OCI-LY1 (cell line): Measurements from ENCODE around the gene DGKA.

Experiments
- H2AFZ ChIP-seq: fragments of 200-600 bp; sonication (generic), shearing (Covaris generic); 2 replicates; pipeline ENCODE4 v1.6.0; 2014; ENCODE audit warnings: antibody characterized with exemption, mild to moderate bottlenecking, low read length
- H3F3A ChIP-seq: fragments of 200-600 bp; sonication (generic), shearing (Covaris generic); 2 replicates; pipeline ENCODE4 v1.6.0; 2014; ENCODE audit warnings: mild to moderate bottlenecking, antibody characterized with exemption, low read length, moderate library complexity; ENCODE audit not compliant: insufficient read depth
- H3K27ac ChIP-seq: fragments of 200-600 bp; sonication (generic); 2 replicates; pipeline ENCODE4 v1.5.1; 2014; ENCODE audit warnings: low read length, mixed run types, mild to moderate bottlenecking, low read depth; ENCODE audit not compliant: poor library complexity, severe bottlenecking
- H3K27me3 ChIP-seq: fragments of 200-600 bp; sonication (generic); 2 replicates; pipeline ENCODE4 v1.6.0; 2014; ENCODE audit warnings: antibody characterized with exemption, mild to moderate bottlenecking, low read length, moderate library complexity; ENCODE audit not compliant: insufficient read depth
- H3K36me3 ChIP-seq: fragments of 200-600 bp; sonication (generic); 2 replicates; pipeline ENCODE4 v1.6.1; 2014; ENCODE audit warnings: mild to moderate bottlenecking, antibody characterized with exemption, low read length, moderate library complexity, mixed read lengths; ENCODE audit not compliant: insufficient read depth
- H3K4me1 ChIP-seq: fragments of 200-600 bp; sonication (generic); 2 replicates; pipeline ENCODE4 v1.5.1; 2014; ENCODE audit warnings: mild to moderate bottlenecking, low read length, moderate library complexity; ENCODE audit not compliant: insufficient read depth, severe bottlenecking
- H3K4me2 ChIP-seq: fragments of 200-600 bp; sonication (generic), shearing (Covaris generic); 2 replicates; pipeline ENCODE4 v1.6.1; 2014; ENCODE audit warnings: low read length
- H3K4me3 ChIP-seq: fragments of 200-600 bp; sonication (generic); 2 replicates; pipeline ENCODE4 v1.5.1; 2014; ENCODE audit warnings: low read length, low read depth, mild to moderate bottlenecking, mixed read lengths; ENCODE audit not compliant: poor library complexity, severe bottlenecking
- H3K79me2 ChIP-seq: fragments of 200-600 bp; shearing (Covaris generic); 2 replicates; pipeline ENCODE4 v1.6.1; 2016; ENCODE audit warnings: mixed run types, low read length, mixed read lengths; ENCODE audit not compliant: insufficient read depth
- H3K9ac ChIP-seq: fragments of 200-600 bp; sonication (generic), shearing (Covaris generic); 2 replicates; pipeline ENCODE4 v1.6.1; 2014; ENCODE audit warnings: mild to moderate bottlenecking, low read length, mixed read lengths
- H3K9me2 ChIP-seq: fragments of 200-600 bp; sonication (generic), shearing (Covaris generic); 2 replicates; pipeline ENCODE4 v1.6.1; 2014; ENCODE audit warnings: low read depth, mild to moderate bottlenecking, low read length, mixed read lengths
- H3K9me3 ChIP-seq: fragments of 200-600 bp; shearing (Covaris generic); 2 replicates; pipeline ENCODE4 v1.6.1; 2014; ENCODE audit warnings: low read length, mixed read lengths
- H4K20me1 ChIP-seq: fragments of 200-600 bp; sonication (generic), shearing (Covaris generic); 2 replicates; pipeline ENCODE4 v1.6.0; 2016; ENCODE audit warnings: mild to moderate bottlenecking, low read length; ENCODE audit not compliant: insufficient read depth
- EZH2 ChIP-seq: fragments of 200-600 bp; sonication (generic), shearing (Covaris generic); IDR thresholded peaks from 2 replicates; pipeline ENCODE4 v1.8.0; 2017; ENCODE audit warnings: borderline replicate concordance, mixed run types, mild to moderate bottlenecking, antibody characterized with exemption, low read length, moderate library complexity, mixed read lengths
- TF ChIP-seq, protein P1 (sequence below): fragments of 200-600 bp; sonication (generic), shearing (Covaris generic); IDR thresholded peaks from 2 replicates; pipeline ENCODE4 v1.5.1; 2017; ENCODE audit warnings: mild to moderate bottlenecking, antibody characterized with exemption, low read length, moderate library complexity, mixed read lengths

DGKA gene

DNA sequence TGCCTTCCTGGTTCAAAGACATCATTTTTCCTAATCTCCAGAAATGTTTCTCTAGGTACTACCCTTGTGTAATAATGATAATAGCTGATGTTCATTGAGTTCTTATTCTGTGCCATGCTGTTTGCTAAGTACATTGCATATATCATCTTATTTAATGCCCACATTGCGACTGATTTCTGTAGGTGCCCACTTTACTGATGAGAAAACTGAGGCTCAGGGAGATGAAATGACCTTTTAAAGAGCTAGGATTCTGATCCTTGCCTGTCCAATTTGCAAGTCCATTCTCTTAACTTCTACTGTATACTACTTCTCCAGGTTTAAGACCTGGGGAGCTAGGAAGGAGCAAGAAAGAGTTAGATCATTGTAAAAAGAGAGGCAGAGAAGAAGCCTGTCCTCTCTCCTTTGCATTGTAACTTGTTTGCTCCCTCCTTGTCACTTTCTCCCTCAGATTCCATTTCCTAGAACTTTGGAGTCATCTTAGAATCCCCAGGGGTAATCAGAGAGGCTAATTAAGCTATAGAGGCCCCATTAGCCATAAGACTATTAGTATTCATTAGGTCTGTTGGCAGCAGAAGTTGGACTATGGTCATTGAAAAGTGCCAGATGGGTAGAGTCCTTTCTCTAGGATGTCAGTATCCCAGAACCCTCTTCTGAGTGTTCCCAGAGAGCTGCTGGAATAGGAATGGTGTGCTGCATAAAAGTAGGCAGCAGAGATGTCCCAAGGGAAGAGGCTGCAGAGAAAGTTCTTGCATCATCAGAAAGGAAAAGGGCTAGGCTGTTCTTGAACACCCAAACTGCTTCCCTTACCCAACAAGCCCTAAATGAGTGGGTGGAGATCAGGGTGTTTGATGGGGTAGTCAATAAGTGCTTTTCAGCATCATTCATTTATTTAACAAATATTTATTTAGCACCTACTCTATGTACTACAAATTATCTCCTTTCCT, 3.1 kb downstream of the DGKA start:
- Histone ChIP-seq H3K36me3 (peaks cover 58% of the 10 kb centered on the region), H4K20me1 (no peaks in the 10 kb centered on the region), H3K79me2 (peaks cover 20% of the 10 kb centered on the region), H3K9me2 (no peaks in the 10 kb centered on the region), H3F3A (peaks cover 9% of the 10 kb centered on the region), H3K9ac (peak overlapping the region; percentile 99; the same call in 1 of the 2 replicates), H3K27ac (peak overlapping the region; percentile 100), H3K4me1 (peaks cover 40% of the 10 kb centered on the region), H2AFZ (no peak overlapping the region), H3K27me3 (no peaks in the 10 kb centered on the region), H3K4me2 (peak overlapping the region; percentile 93), H3K4me3 (peak overlapping the region; percentile 95), H3K9me3 (no peaks in the 10 kb centered on the region)
- no peak for TF ChIP-seq EZH2
- TF ChIP-seq, protein P1, sequence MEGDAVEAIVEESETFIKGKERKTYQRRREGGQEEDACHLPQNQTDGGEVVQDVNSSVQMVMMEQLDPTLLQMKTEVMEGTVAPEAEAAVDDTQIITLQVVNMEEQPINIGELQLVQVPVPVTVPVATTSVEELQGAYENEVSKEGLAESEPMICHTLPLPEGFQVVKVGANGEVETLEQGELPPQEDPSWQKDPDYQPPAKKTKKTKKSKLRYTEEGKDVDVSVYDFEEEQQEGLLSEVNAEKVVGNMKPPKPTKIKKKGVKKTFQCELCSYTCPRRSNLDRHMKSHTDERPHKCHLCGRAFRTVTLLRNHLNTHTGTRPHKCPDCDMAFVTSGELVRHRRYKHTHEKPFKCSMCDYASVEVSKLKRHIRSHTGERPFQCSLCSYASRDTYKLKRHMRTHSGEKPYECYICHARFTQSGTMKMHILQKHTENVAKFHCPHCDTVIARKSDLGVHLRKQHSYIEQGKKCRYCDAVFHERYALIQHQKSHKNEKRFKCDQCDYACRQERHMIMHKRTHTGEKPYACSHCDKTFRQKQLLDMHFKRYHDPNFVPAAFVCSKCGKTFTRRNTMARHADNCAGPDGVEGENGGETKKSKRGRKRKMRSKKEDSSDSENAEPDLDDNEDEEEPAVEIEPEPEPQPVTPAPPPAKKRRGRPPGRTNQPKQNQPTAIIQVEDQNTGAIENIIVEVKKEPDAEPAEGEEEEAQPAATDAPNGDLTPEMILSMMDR, result no peak

- Histone ChIP-seq H2AFZ (no peak overlapping the region), H3K79me2 (peaks cover 20% of the 10 kb centered on the region), H3K27ac (peak overlapping the region; percentile 49), H3K4me3 (no peak overlapping the region), H3F3A (peaks cover 14% of the 10 kb centered on the region), H4K20me1 (no peaks in the 10 kb centered on the region), H3K9ac (no peak overlapping the region; the same call in 1 of the 2 replicates), H3K36me3 (peaks cover 65% of the 10 kb centered on the region), H3K4me1 (peaks cover 37% of the 10 kb centered on the region), H3K27me3 (no peaks in the 10 kb centered on the region), H3K9me2 (no peaks in the 10 kb centered on the region), H3K9me3 (no peaks in the 10 kb centered on the region), H3K4me2 (peak overlapping the region; percentile 93; the same call in 1 of the 2 replicates)
- TF ChIP-seq, protein P1, result no peak
- TF ChIP-seq EZH2, result no peak
These were observed 3.8 kb downstream of the DGKA start for GRCh38 chr12:55934773-55935172.

DNA sequence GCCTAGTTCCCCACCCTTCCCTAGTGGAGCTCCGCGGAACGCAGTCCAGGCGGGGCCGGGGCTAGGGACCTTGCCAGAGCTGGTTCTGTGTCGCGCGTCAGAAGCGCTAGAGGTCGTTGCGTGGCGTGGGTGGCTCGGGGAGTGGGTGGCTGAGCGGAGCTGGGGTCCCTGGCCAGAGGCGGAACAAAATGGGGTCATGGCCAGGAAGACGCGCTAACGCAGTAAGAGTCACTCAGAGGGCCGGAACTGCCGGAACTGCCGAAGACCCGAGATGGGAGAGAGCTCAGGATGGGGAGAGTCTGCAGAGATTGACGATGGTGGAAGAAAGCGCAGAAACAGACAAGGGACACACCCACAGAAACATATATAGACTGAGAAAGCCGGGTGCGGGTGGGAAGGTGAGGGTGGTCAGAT, 4.8 kb downstream of the DGKA start:
- peaks cover 10% of the 10 kb centered on the region for H3F3A ChIP-seq
- H3K4me3 ChIP-seq, result no peak overlapping the region
- H4K20me1 ChIP-seq, result no peaks in the 10 kb centered on the region
- no peak overlapping the region for H2AFZ ChIP-seq
- H3K79me2 ChIP-seq, result peaks cover 20% of the 10 kb centered on the region
- no peak overlapping the region for H3K9ac ChIP-seq
- peaks cover 31% of the 10 kb centered on the region for H3K4me1 ChIP-seq
- H3K27ac ChIP-seq, result no peak overlapping the region
- peaks cover 72% of the 10 kb centered on the region for H3K36me3 ChIP-seq
- H3K4me2 ChIP-seq, result no peak overlapping the region
- no peaks in the 10 kb centered on the region for H3K9me3 ChIP-seq
- no peak for TF ChIP-seq EZH2
- H3K9me2 ChIP-seq, result no peaks in the 10 kb centered on the region
- H3K27me3 ChIP-seq, result no peaks in the 10 kb centered on the region
